WTC11 (cell line): ENCODE results near the gene SRSF4. TPM values are rescaled to one million over a fixed set of nuclear protein-coding genes. Genes with fewer than 3 reads are reported as not detected.

ENCODE experiments used
- ATAC-seq: fragments of 200-7000 bp; cut with Tn5 transposase; 2 replicates; pipeline ENCODE4 v1.10.0; 2021; ENCODE audit warnings: mild to moderate bottlenecking, moderate library complexity
- CTCF ChIA-PET: fragments of 300-600 bp; sonication (Branson Sonifier 250); formaldehyde crosslinking; loops from one replicate; lab custom pipeline; 2021; ENCODE audit warnings: antibody characterized with exemption; lab: Charles Lee
- POLR2A ChIA-PET: fragments of 350-600 bp; sonication (Branson Sonifier 250); formaldehyde crosslinking; loops from one replicate; lab custom pipeline; 2021; ENCODE audit warnings: antibody characterized with exemption; lab: Charles Lee
- DNase-seq: peaks from one replicate; pipeline ENCODE4 v3.0.0; 2021; ENCODE audit warnings: low spot score
- H3K27ac Mint-ChIP-seq: 2 replicates; pipeline ENCODE4 v1.8.0; 2021; ENCODE audit warnings: mixed read lengths
- H3K27me3 Mint-ChIP-seq: 2 replicates; pipeline ENCODE4 v1.8.0; 2021; ENCODE audit warnings: low read depth, mild to moderate bottlenecking, moderate library complexity, mixed read lengths
- H3K36me3 Mint-ChIP-seq: 2 replicates; pipeline ENCODE4 v1.8.0; 2021; ENCODE audit warnings: mixed read lengths
- H3K4me1 Mint-ChIP-seq: 2 replicates; pipeline ENCODE4 v1.8.0; 2022; ENCODE audit warnings: mixed read lengths
- H3K4me3 Mint-ChIP-seq: 2 replicates; pipeline ENCODE4 v1.8.0; 2021; ENCODE audit warnings: mild to moderate bottlenecking, moderate library complexity, mixed read lengths
- H3K9me3 Mint-ChIP-seq: 2 replicates; pipeline ENCODE4 v1.8.0; 2021; ENCODE audit warnings: mixed read lengths
- CTCF ChIP-seq: fragments of 200-600 bp; IDR thresholded peaks from 2 replicates; pipeline ENCODE4 v1.8.0; 2022; ENCODE audit warnings: antibody characterized with exemption
- ESRRA ChIP-seq: sonication (generic); formaldehyde crosslinking; IDR thresholded peaks from 2 replicates; pipeline ENCODE4 v1.8.1; 2022; ENCODE audit warnings: mild to moderate bottlenecking, missing genetic modification reagents, borderline replicate concordance
- HMGA2 ChIP-seq: fragments of 250-450 bp; sonication (Bioruptor Pico); IDR thresholded peaks from 2 replicates; pipeline ENCODE4 v1.4.0; 2021; ENCODE audit warnings: mild to moderate bottlenecking, moderate library complexity
- RELA ChIP-seq: sonication (generic); formaldehyde crosslinking; IDR thresholded peaks from 2 replicates; pipeline ENCODE4 v1.8.1; 2022; ENCODE audit warnings: missing genetic modification reagents, mild to moderate bottlenecking, borderline replicate concordance
- RORB ChIP-seq: fragments of 250-450 bp; sonication (Bioruptor Pico); IDR thresholded peaks from 2 replicates; pipeline ENCODE4 v1.9.0; 2021; ENCODE audit warnings: mild to moderate bottlenecking
- SMAD3 ChIP-seq: sonication (generic); formaldehyde crosslinking; IDR thresholded peaks from 2 replicates; pipeline ENCODE4 v1.8.0; 2022; ENCODE audit warnings: missing genetic modification reagents, mild to moderate bottlenecking, borderline replicate concordance
- SP1 ChIP-seq: sonication (generic); formaldehyde crosslinking; conservative IDR thresholded peaks from 2 replicates; pipeline ENCODE4 v1.8.1; 2022; ENCODE audit warnings: missing genetic modification reagents
- ZBTB21 ChIP-seq: sonication (generic); formaldehyde crosslinking; IDR thresholded peaks from 2 replicates; pipeline ENCODE4 v1.8.1; 2023; ENCODE audit warnings: mild to moderate bottlenecking, missing genetic modification reagents, borderline replicate concordance
- ZNF232 ChIP-seq: sonication (generic); formaldehyde crosslinking; IDR thresholded peaks from 2 replicates; pipeline ENCODE4 v1.8.0; 2022; ENCODE audit warnings: mild to moderate bottlenecking, missing genetic modification reagents
- ZNF396 ChIP-seq: fragments of 250-450 bp; sonication (Bioruptor Pico); IDR thresholded peaks from 2 replicates; pipeline ENCODE4 v1.8.0; 2021; ENCODE audit warnings: mild to moderate bottlenecking, moderate library complexity, borderline replicate concordance
- total RNA-seq: library from RNA; stranded (reverse); gene quantifications from 3 replicates; pipeline ENCODE4 v1.2.3, GENCODE V29; 2021
- TF ChIP-seq, protein P1 (sequence below): sonication (generic); formaldehyde crosslinking; IDR thresholded peaks from 2 replicates; pipeline ENCODE4 v1.8.0; 2022; ENCODE audit warnings: missing genetic modification reagents
- TF ChIP-seq, protein P2 (sequence below): sonication (generic); formaldehyde crosslinking; IDR thresholded peaks from 2 replicates; pipeline ENCODE4 v1.8.0; 2022; ENCODE audit warnings: mild to moderate bottlenecking, missing genetic modification reagents

The SRSF4 gene
- total RNA-seq, 1 experiment from 2014 or later, result 99.9 TPM

DNA sequence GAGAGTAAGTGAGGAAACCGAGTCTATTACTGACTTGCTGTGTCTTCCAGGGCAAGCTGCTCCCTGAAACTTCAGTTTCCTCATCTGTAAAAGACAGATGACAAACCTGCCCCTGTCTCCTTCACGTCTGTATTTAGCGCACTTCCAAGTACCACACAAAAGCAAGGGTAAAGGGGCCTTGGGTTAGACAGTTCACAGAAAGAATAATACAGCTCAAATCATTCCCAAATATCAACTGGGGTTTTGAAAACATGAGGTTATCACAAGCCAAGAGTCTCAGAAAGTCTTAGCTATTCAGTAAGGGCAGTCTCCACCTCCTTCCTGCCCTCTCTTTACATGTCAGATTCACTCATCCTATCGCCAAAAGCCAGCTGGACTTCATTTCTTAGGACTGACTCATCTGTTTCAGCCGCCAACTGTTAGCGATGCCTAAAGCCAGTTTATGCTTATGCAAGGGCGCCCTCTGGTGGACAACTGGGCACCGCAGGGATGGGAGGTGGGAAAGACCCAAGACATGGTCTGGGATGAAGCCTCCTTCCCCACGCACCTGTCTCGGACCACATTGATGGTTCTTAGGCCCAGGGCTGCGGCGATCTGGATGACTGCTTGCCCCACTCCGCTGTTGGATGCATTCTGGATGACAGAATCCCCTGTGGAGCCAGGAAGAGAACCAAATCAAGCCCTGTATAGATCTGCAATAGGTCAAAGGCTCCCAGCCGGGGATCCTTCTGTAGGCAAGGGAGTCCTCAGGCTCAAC is 21.1 kb upstream of the SRSF4 start:
- Mint-ChIP-seq H3K27me3 (no peaks in the 10 kb centered on the region), H3K4me3 (no peak overlapping the region)
- peak; percentile 95 for TF ChIP-seq CTCF
- TF ChIP-seq ZNF396, result no peak
- peak; percentile 43; the same call in 1 of the 2 replicates for TF ChIP-seq SP1 (CRISPR knock-in tag)
- TF ChIP-seq, protein P1, sequence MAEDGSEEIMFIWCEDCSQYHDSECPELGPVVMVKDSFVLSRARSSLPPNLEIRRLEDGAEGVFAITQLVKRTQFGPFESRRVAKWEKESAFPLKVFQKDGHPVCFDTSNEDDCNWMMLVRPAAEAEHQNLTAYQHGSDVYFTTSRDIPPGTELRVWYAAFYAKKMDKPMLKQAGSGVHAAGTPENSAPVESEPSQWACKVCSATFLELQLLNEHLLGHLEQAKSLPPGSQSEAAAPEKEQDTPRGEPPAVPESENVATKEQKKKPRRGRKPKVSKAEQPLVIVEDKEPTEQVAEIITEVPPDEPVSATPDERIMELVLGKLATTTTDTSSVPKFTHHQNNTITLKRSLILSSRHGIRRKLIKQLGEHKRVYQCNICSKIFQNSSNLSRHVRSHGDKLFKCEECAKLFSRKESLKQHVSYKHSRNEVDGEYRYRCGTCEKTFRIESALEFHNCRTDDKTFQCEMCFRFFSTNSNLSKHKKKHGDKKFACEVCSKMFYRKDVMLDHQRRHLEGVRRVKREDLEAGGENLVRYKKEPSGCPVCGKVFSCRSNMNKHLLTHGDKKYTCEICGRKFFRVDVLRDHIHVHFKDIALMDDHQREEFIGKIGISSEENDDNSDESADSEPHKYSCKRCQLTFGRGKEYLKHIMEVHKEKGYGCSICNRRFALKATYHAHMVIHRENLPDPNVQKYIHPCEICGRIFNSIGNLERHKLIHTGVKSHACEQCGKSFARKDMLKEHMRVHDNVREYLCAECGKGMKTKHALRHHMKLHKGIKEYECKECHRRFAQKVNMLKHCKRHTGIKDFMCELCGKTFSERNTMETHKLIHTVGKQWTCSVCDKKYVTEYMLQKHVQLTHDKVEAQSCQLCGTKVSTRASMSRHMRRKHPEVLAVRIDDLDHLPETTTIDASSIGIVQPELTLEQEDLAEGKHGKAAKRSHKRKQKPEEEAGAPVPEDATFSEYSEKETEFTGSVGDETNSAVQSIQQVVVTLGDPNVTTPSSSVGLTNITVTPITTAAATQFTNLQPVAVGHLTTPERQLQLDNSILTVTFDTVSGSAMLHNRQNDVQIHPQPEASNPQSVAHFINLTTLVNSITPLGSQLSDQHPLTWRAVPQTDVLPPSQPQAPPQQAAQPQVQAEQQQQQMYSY (CRISPR knock-in tag), result peak; percentile 93
- no peak for TF ChIP-seq ESRRA (CRISPR knock-in tag)
- TF ChIP-seq, all 79 proteins: peak for 3
- DNase-seq, result peak; percentile 99
- H3K36me3 Mint-ChIP-seq, result peaks cover 29% of the 10 kb centered on the region
- POLR2A ChIA-PET, result no interaction called here
- no peaks in the 10 kb centered on the region for H3K9me3 Mint-ChIP-seq
- ATAC-seq, result peak; percentile 96
- H3K4me1 Mint-ChIP-seq, result peaks cover 8% of the 10 kb centered on the region
- CTCF ChIA-PET, result interaction anchor here (0.6 to 3.1 kb wide), 41 partner anchors 9 to 649 kb away, joined by 3 to 29 read pairs (median 4); partner anchors contain the start of genes EPB41, MECR, PTPRU and SRSF4
- H3K27ac Mint-ChIP-seq, result peak overlapping the region; percentile 68; the same call in 1 of the 2 replicates

DNA sequence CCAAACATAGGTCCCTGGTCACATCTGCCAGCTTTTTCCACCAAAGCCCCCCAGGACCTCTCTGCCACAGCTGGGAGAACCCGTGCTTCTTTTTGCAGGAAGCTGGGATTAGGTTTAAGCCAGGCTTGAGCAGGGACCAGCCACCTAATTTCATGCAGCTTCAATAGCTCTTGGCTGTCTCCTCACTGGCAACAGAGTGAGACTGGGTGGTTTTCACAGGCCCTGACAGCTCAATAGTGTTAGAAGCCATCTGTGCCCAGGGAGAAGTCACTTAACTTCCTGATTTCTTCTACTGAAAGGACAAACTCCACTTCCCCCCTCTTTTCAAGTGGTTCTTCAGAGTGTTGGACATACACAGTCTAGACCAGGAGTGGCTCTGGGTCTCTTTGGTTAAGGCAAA is 20.4 kb upstream of the SRSF4 start:
- Mint-ChIP-seq H3K4me1 (peaks cover 8% of the 10 kb centered on the region), H3K27me3 (no peaks in the 10 kb centered on the region), H3K27ac (peak overlapping the region; percentile 68; the same call in 1 of the 2 replicates), H3K36me3 (peaks cover 31% of the 10 kb centered on the region), H3K4me3 (no peak overlapping the region), H3K9me3 (no peaks in the 10 kb centered on the region)
- ChIA-PET CTCF (interaction anchor here (0.7 to 3.1 kb wide), 30 partner anchors 8 to 324 kb away, joined by 3 to 29 read pairs (median 5); partner anchors contain the start of genes EPB41, PTPRU, SRSF4 and TMEM200B), POLR2A (no interaction called here)
- ATAC-seq (no peak), DNase-seq (no peak)
- TF ChIP-seq RORB, result no peak
- no peak for TF ChIP-seq SMAD3 (CRISPR knock-in tag)

- Mint-ChIP-seq H3K27me3 (no peaks in the 10 kb centered on the region), H3K4me1 (peaks cover 8% of the 10 kb centered on the region), H3K9me3 (no peaks in the 10 kb centered on the region), H3K4me3 (no peak overlapping the region), H3K27ac (no peak overlapping the region), H3K36me3 (peaks cover 32% of the 10 kb centered on the region)
- ChIA-PET CTCF (interaction anchor here (1.0 to 3.1 kb wide), 15 partner anchors 10 to 320 kb away, joined by 3 to 29 read pairs (median 7); partner anchors contain the start of genes EPB41, SRSF4 and TMEM200B), POLR2A (no interaction called here)
- no peak for ATAC-seq
- TF ChIP-seq, protein P2, sequence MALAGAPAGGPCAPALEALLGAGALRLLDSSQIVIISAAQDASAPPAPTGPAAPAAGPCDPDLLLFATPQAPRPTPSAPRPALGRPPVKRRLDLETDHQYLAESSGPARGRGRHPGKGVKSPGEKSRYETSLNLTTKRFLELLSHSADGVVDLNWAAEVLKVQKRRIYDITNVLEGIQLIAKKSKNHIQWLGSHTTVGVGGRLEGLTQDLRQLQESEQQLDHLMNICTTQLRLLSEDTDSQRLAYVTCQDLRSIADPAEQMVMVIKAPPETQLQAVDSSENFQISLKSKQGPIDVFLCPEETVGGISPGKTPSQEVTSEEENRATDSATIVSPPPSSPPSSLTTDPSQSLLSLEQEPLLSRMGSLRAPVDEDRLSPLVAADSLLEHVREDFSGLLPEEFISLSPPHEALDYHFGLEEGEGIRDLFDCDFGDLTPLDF (CRISPR knock-in tag), result no peak
- TF ChIP-seq RELA (CRISPR knock-in tag), result no peak
- no peak for TF ChIP-seq ZNF232 (CRISPR knock-in tag)
- no peak for TF ChIP-seq ZBTB21
- no peak for TF ChIP-seq HMGA2 (CRISPR knock-in tag)
- DNase-seq, result no peak
Observed at GRCh38 chr1:29201595-29202051, 19.9 kb upstream of the SRSF4 start.
